ENCODE data around the gene ACTBL2. TPM values are rescaled to one million over a fixed set of nuclear protein-coding genes. Genes with fewer than 3 reads are reported as not detected.
A peak's percentile ranks its signal among the peaks of the same experiment; 100 is the strongest.

ACTBL2 gene
- total RNA-seq, 1 experiment from 2014 or later: 0.51 TPM

DNA sequence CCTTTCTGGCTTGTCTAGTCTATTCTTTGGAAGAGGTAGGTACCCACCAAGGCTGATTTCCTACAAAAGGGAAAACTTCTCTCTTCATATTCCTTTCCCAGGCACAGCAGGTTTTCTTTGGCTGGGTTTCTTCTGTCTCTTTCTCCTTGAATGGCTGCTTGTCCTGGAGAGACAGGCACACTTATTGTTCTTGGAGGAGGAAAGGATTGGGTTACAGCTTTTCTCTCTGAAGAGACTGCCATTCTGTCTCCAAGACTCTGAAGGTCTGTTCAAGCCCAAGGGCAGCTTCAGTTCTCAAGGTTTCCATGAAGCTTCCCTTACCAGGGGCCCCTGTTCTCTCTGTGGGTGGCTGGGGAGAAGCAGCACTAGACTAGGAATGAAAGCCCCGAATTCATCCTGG lies 33.9 kb downstream of the ACTBL2 start:
- DNase-seq (ENCODE audit: low spot score): no peak

DNA sequence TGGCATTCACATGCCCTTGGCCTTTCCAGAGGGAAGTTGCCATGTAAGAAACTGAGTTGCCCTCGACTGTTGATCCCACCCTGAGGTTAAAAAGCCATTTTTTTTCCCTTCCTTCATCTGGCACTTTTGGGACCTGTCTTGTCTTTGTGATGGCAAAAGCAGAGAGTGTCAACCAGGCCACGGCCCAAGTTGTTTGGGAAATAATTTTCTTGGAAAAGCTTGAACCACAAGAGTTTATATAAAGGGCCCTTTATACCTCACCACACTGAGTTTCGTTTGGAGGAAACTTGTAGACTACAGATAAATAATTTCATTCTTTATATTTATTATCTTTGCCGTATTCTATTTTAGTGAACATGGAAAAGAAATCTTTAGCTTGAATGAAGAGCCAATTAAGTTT lies 34.3 kb downstream of the ACTBL2 start:
- no peak for DNase-seq (ENCODE audit: low spot score)

GRCh38 chr5:57447658-57448057 lies 35.0 kb downstream of the ACTBL2 start:
- DNase-seq (ENCODE audit: low spot score): no peak

DNA sequence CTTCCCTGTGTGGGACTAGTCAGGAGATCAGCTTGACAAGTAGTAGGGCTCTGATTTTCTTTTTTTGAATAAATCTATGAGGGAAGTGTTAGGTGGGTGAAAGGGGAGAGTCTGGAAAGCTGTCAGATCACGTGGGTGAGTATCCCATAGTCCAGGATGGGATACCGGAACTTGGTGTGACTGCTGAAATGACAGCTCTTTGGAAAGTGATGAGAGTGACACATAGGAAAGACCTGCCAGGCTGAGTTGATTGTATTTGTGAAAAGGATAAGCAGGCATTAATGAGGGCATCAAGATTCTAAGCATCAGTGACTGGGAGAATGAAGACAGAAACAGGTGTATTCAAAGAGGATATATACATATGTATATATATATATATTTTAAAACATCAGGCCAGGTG lies 35.6 kb downstream of the ACTBL2 start:
- no peak for DNase-seq (ENCODE audit: low spot score)

DNA sequence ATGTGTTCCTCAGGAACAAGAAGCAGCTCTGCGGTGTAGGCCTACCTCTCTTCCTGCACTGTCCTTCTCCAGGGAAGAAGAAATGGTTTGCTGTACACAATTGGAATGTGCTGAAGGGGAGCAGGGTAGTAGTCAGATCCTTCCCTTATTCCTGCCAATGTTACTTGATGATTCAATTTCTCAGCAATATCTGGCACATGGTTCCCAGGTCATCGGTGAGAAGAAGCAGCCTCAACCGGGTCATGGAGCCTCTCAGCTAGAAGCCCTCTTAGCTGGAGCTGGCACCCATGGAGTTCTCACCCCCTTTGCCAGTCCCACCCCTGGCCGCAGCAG lies 36.9 kb downstream of the ACTBL2 start:
- no peak for DNase-seq (ENCODE audit: low spot score)

GRCh38 chr5:57445006-57445704 lies 37.5 kb downstream of the ACTBL2 start:
- DNase-seq (ENCODE audit: low spot score): no peak

- DNase-seq (ENCODE audit: low spot score): no peak
Measured at GRCh38 chr5:57442080-57442839, 40.4 kb downstream of the ACTBL2 start.

- peak; percentile 54 for DNase-seq (ENCODE audit: low spot score)
Measured at GRCh38 chr5:57441557-57441956, 41.1 kb downstream of the ACTBL2 start.

DNA sequence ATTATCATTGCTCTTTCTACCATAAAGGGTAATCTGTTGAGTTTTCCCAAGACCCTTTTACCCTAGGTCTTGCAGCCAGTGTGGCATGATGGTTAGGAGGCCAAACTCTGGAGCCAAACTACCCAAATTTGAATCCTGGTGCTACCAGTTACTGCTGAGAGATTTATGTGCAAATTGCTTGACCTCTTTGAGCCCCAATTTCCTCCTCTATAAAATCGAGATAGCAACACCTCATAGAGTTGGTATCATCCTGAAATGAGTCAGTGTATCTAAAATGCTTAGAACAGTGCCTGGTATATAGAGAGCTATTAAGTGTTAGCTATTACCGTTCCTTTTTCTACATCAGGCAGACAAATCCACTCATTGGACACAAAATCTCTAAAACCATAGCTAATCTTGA lies 43.0 kb downstream of the ACTBL2 start:
- DNase-seq (ENCODE audit: low spot score): no peak

GRCh38 chr5:57437976-57438805 lies 44.4 kb downstream of the ACTBL2 start:
- DNase-seq (ENCODE audit: low spot score): no peak

DNA sequence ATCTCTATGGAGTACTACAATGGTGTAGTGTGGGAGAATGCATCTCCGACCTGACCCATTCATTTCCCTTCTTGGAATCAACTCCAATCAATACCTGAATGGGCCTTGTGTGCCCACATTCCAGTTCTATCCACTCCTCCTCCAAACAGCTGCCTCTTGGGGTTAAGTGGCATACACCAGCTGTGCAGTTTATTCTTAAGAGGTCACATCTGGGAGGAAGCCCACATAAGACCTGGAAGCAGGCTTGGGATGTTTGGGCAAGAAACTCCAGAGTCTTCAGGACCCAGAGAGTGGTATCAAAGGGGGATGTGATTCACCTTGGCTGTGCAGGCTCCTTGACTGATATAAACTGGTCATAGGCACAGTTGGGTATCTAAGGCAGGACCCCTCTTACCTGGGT lies 46.0 kb downstream of the ACTBL2 start:
- no peak for DNase-seq (ENCODE audit: low spot score)

- peak; percentile 91 for DNase-seq (ENCODE audit: low spot score)
Measured at GRCh38 chr5:57435701-57436134, 46.9 kb downstream of the ACTBL2 start.

DNA sequence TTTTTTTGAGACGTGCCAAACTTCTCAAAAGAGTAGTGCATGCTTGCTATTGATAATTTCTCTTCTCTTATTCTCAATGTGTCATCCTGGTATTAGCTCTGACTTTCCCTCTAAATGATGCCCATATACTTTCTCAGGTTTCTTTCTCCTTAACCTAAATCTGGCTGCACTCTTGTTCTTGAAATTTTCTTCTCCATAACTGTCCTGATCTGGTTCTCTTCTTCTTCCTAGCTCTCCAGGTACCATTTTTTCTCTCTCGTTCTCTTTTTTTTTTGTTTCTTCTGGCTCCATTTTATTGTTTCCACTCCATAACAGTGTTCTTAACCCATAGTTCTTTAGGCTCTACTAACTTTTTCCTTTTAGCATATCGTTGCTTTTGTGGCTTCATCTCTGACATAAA lies 47.9 kb downstream of the ACTBL2 start:
- DNase-seq (ENCODE audit: low spot score): peak; percentile 3

GRCh38 chr5:57434227-57434640 lies 48.4 kb downstream of the ACTBL2 start:
- no peak for DNase-seq (ENCODE audit: low spot score)

DNA sequence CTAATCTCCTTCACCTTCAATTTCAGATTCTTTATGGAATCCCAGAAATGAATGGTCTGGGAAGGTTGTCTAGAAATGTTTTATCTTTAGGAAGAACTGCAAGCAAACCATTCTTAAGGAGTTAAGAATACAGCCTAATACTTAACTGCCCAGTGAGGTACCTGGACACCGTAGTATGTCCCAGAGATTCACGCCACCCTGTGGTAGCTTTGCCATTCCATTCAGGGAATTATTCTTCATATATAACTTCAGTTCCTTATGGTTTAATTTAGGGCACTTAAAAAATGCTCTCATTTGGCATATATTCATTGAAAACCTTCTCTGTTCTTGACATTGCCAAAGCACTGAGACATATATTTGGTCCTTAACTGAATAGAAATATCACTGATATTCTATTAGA lies 49.7 kb downstream of the ACTBL2 start:
- peak; percentile 42 for DNase-seq (ENCODE audit: low spot score)

DNA sequence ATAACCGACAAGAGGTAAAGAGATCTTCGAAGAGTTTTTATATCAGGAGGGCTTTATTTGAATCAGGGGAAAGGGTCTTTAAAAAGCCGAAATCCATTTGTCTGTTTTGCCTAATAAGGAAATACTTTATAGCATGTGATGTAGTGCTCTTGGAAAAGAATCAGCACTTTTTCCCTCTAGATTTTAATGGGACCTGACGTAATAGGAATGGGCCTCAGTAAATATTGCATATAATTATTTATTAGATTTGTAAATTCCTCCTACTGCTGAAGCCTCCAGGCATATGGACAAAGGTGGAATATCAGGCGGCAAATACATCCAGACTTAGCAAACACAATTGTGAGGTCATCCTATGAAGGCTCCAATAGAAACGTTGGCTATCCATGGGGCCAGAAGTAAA lies 50.9 kb downstream of the ACTBL2 start:
- DNase-seq (ENCODE audit: low spot score): no peak

All from HT-29 (cell line).